H7 (cell line): ENCODE results near the gene TSPAN4. TPM values are rescaled to one million over a fixed set of nuclear protein-coding genes. Genes with fewer than 3 reads are reported as not detected.

Experiments
- DNase-seq: peaks from one replicate; pipeline ENCODE4 v3.0.0; 2012
- H3K27me3 ChIP-seq: 2 replicates; pipeline ENCODE4 v1.6.0; 2011; ENCODE audit warnings: mild to moderate bottlenecking, low read length; ENCODE audit not compliant: control insufficient read depth, insufficient read depth
- H3K36me3 ChIP-seq: replicated peaks from 2 replicates; pipeline ENCODE4 v1.5.1; 2011; ENCODE audit warnings: low read length; ENCODE audit not compliant: control insufficient read depth, insufficient read depth
- H3K4me3 ChIP-seq: 2 replicates; pipeline ENCODE4 v1.5.1; 2011; ENCODE audit warnings: low read depth, mild to moderate bottlenecking, control low read depth, low read length, moderate library complexity; ENCODE audit not compliant: insufficient read depth
- total RNA-seq: library from RNA; depleted of rRNA; stranded (reverse); fragments of >200 nt; shearing (Covaris generic); gene quantifications from 2 replicates; pipeline ENCODE4 v1.2.3, GENCODE V29; 2014; rRNA removed

Gene TSPAN4
- 101 and 117 TPM in 2 replicates for total RNA-seq

GRCh38 chr11:842370-843002 lies at the start of gene TSPAN4, which contains the start of gene POLR2L:
TSPAN4 (plus strand) TSS chr11:842852; CDS start chr11:850305, 7,453 bp downstream.
POLR2L (minus strand) TSS chr11:842529; CDS start chr11:842508, 21 bp downstream.
- peak; percentile 98 for DNase-seq
- peak within 1 kb of the TSS; percentile 70 for H3K4me3 ChIP-seq
- no peaks in the 10 kb centered on the region for H3K27me3 ChIP-seq
- peaks cover 13% of the 10 kb centered on the region for H3K36me3 ChIP-seq

GRCh38 chr11:792873-793272 lies 49.8 kb upstream of the TSPAN4 start:
- Histone ChIP-seq H3K27me3 (no peaks in the 10 kb centered on the region), H3K36me3 (no peaks in the 10 kb centered on the region; the same call in none of the 2 replicates), H3K4me3 (no peak overlapping the region)
- DNase-seq: no peak

GRCh38 chr11:793556-793955 lies 49.1 kb upstream of the TSPAN4 start:
- DNase-seq: no peak
- no peaks in the 10 kb centered on the region for H3K27me3 ChIP-seq
- H3K36me3 ChIP-seq: no peaks in the 10 kb centered on the region; the same call in none of the 2 replicates
- H3K4me3 ChIP-seq: no peak overlapping the region

GRCh38 chr11:794013-794765 lies 48.5 kb upstream of the TSPAN4 start:
- H3K4me3 ChIP-seq: no peak overlapping the region
- DNase-seq: no peak
- H3K27me3 ChIP-seq: no peaks in the 10 kb centered on the region
- H3K36me3 ChIP-seq: no peaks in the 10 kb centered on the region; the same call in none of the 2 replicates

GRCh38 chr11:794766-795633 lies 47.7 kb upstream of the TSPAN4 start:
- no peaks in the 10 kb centered on the region for H3K27me3 ChIP-seq
- no peaks in the 10 kb centered on the region; the same call in none of the 2 replicates for H3K36me3 ChIP-seq
- no peak overlapping the region for H3K4me3 ChIP-seq
- DNase-seq: no peak

- DNase-seq: peak; percentile 92
- Histone ChIP-seq H3K27me3 (no peaks in the 10 kb centered on the region), H3K4me3 (0 out of 2 replicates have a peak overlapping the region, but pooled peaks have one; percentile 7), H3K36me3 (no peaks in the 10 kb centered on the region; the same call in none of the 2 replicates)
Measured at GRCh38 chr11:795634-796564, 46.8 kb upstream of the TSPAN4 start.

- no peaks in the 10 kb centered on the region for H3K27me3 ChIP-seq
- DNase-seq: peak; percentile 79
Measured at GRCh38 chr11:796565-797295, 45.9 kb upstream of the TSPAN4 start.

GRCh38 chr11:797296-798092 lies 45.2 kb upstream of the TSPAN4 start:
- peak; percentile 95 for DNase-seq
- H3K36me3 ChIP-seq: peaks cover 4% of the 10 kb centered on the region
- H3K27me3 ChIP-seq: no peaks in the 10 kb centered on the region
- peak overlapping the region; percentile 84 for H3K4me3 ChIP-seq

More at GRCh38 chr11:796565-797295, 45.9 kb upstream of the TSPAN4 start:
- peak overlapping the region; percentile 84 for H3K4me3 ChIP-seq
- H3K36me3 ChIP-seq: peaks cover under 1% of the 10 kb centered on the region

GRCh38 chr11:798093-798713 lies 44.4 kb upstream of the TSPAN4 start, which contains the start of gene SLC25A22:
SLC25A22 (minus strand) TSS chr11:798281; CDS start chr11:795006, 3,275 bp downstream.
- Histone ChIP-seq H3K27me3 (no peaks in the 10 kb centered on the region), H3K4me3 (peak within 1 kb of the TSS; percentile 84), H3K36me3 (peaks cover 8% of the 10 kb centered on the region)
- DNase-seq: peak; percentile 99

- H3K4me3 ChIP-seq: no peak overlapping the region
- H3K36me3 ChIP-seq: peaks cover 9% of the 10 kb centered on the region
- no peak for DNase-seq
- no peaks in the 10 kb centered on the region for H3K27me3 ChIP-seq
Measured at GRCh38 chr11:799641-800316, 42.9 kb upstream of the TSPAN4 start.

- H3K4me3 ChIP-seq: no peak overlapping the region
- H3K27me3 ChIP-seq: no peaks in the 10 kb centered on the region
- peaks cover 9% of the 10 kb centered on the region for H3K36me3 ChIP-seq
- DNase-seq: no peak
Measured at GRCh38 chr11:800473-800872, 42.2 kb upstream of the TSPAN4 start.
